ENCODE measurements around the gene LRCH3. TPM values are rescaled to one million over a fixed set of nuclear protein-coding genes. Genes with fewer than 3 reads are reported as not detected.

Gene LRCH3
- total and polyA plus RNA-seq, 12 donors, result 7.4 to 54.9 (median 40.8) TPM

GRCh38 chr3:197790033-197790432, 1.0 kb upstream of the LRCH3 start:
- peaks cover 11 to 28% of the 10 kb centered on the region in 2 donors for H3K4me1 ChIP-seq (replicated peaks in 1 of 2)
- no peak for DNase-seq
- intact Hi-C loops (cut with DNase I), result no loop called here
- H3K36me3 ChIP-seq (replicated peaks in 1 of 2), result peaks cover 0 to 4% of the 10 kb centered on the region in 2 donors
- TF ChIP-seq CTCF (IDR thresholded peaks at IDR 0.05) (no peak), POLR2A (IDR thresholded peaks at IDR 0.05) (no peak)
- WGBS, 4 donors, result 67 to 85% (median 77%) methylated on average over 1 of the region's 1 CpG
- no peak overlapping the region for H3K27ac ChIP-seq
- H3K9me3 ChIP-seq (replicated peaks in 1 of 3), result no peaks in the 10 kb centered on the region
- H3K27me3 ChIP-seq, result no peaks in the 10 kb centered on the region
- H3K4me3 ChIP-seq, result no peak overlapping the region

- TF ChIP-seq CTCF (IDR thresholded peaks at IDR 0.05), result no peak
- no peak for TF ChIP-seq POLR2A (IDR thresholded peaks at IDR 0.05)
- 17 to 19% (median 18%) methylated on average over 25 of the region's 25 CpGs for WGBS, 4 donors
- Histone ChIP-seq H3K9me3 (replicated peaks in 1 of 3) (no peaks in the 10 kb centered on the region), H3K4me3 (peak overlapping the region; percentile 57 to 94 (median 82)), H3K36me3 (replicated peaks in 1 of 2) (no peaks in the 10 kb centered on the region), H3K27ac (peak overlapping the region in 4 of 5 donors; percentile 89 to 97 (median 96)), H3K4me1 (replicated peaks in 1 of 2) (peaks cover 11 to 30% of the 10 kb centered on the region in 2 donors), H3K27me3 (no peaks in the 10 kb centered on the region)
- intact Hi-C loops (cut with DNase I), result no loop called here
- DNase-seq, result peak in 1 of 7 donors; percentile 37
Measured at GRCh38 chr3:197791892-197792647, 1.0 kb downstream of the LRCH3 start.

- intact Hi-C loops (cut with DNase I), result no loop called here
- Histone ChIP-seq H3K27ac (peak overlapping the region in 1 of 5 donors; percentile 54), H3K4me1 (replicated peaks in 1 of 2) (peaks cover 11 to 35% of the 10 kb centered on the region in 2 donors), H3K36me3 (replicated peaks in 1 of 2) (no peaks in the 10 kb centered on the region), H3K9me3 (replicated peaks in 1 of 3) (no peaks in the 10 kb centered on the region), H3K27me3 (no peaks in the 10 kb centered on the region), H3K4me3 (no peak overlapping the region)
- TF ChIP-seq CTCF (IDR thresholded peaks at IDR 0.05), result no peak
- 26 to 40% (median 32%) methylated on average over 2 of the region's 2 CpGs for WGBS, 4 donors
- DNase-seq, result no peak
Measured at GRCh38 chr3:197793247-197793646, 2.2 kb downstream of the LRCH3 start.

- WGBS, 4 donors, result 83 to 96% (median 90%) methylated on average over 1 of the region's 1 CpG
- no peaks in the 10 kb centered on the region for H3K36me3 ChIP-seq (replicated peaks in 1 of 2)
- peaks cover 11 to 41% of the 10 kb centered on the region in 2 donors for H3K4me1 ChIP-seq (replicated peaks in 1 of 2)
- TF ChIP-seq CTCF (IDR thresholded peaks at IDR 0.05), result no peak
- no peak for TF ChIP-seq POLR2A (IDR thresholded peaks at IDR 0.05)
- no peak overlapping the region for H3K4me3 ChIP-seq
- DNase-seq, result no peak
- no peak overlapping the region for H3K27ac ChIP-seq
- no peaks in the 10 kb centered on the region for H3K27me3 ChIP-seq
- no peaks in the 10 kb centered on the region for H3K9me3 ChIP-seq (replicated peaks in 1 of 3)
- intact Hi-C loops (cut with DNase I), result no loop called here
Measured at GRCh38 chr3:197794115-197794514, 3.1 kb downstream of the LRCH3 start.
